ENCODE data around the gene CLCN4.

CLCN4 gene

GRCh38 chrX:10167573-10167972 lies 10.8 kb downstream of the CLCN4 start:
- no peak for DNase-seq (ENCODE audit: low read depth)

- no peak for DNase-seq (ENCODE audit: low read depth)
Measured at GRCh38 chrX:10168226-10168625, 11.5 kb downstream of the CLCN4 start.

- DNase-seq (ENCODE audit: low read depth), result no peak
Measured at GRCh38 chrX:10169175-10169574, 12.4 kb downstream of the CLCN4 start.

- no peak for DNase-seq (ENCODE audit: low read depth)
Measured at GRCh38 chrX:10171249-10171648, 14.5 kb downstream of the CLCN4 start.

GRCh38 chrX:10172877-10173276 lies 16.1 kb downstream of the CLCN4 start:
- no peak for DNase-seq (ENCODE audit: low read depth)

GRCh38 chrX:10173331-10173900 lies 16.6 kb downstream of the CLCN4 start:
- DNase-seq (ENCODE audit: low read depth), result no peak

- DNase-seq (ENCODE audit: low read depth), result no peak
Measured at GRCh38 chrX:10174051-10174450, 17.3 kb downstream of the CLCN4 start.

- no peak for DNase-seq (ENCODE audit: low read depth)
Measured at GRCh38 chrX:10174810-10175209, 18.0 kb downstream of the CLCN4 start.

- peak; percentile 27 for DNase-seq (ENCODE audit: low read depth)
Measured at GRCh38 chrX:10175319-10175871, 18.6 kb downstream of the CLCN4 start.

- DNase-seq (ENCODE audit: low read depth), result no peak
Measured at GRCh38 chrX:10176121-10177003, 19.6 kb downstream of the CLCN4 start.

GRCh38 chrX:10177004-10177396 lies 20.2 kb downstream of the CLCN4 start:
- no peak for DNase-seq (ENCODE audit: low read depth)

- DNase-seq (ENCODE audit: low read depth), result no peak
Measured at GRCh38 chrX:10177601-10178000, 20.8 kb downstream of the CLCN4 start.

GRCh38 chrX:10178866-10179463 lies 22.2 kb downstream of the CLCN4 start:
- DNase-seq (ENCODE audit: low read depth), result no peak

GRCh38 chrX:10183760-10184159 lies 27.0 kb downstream of the CLCN4 start:
- no peak for DNase-seq (ENCODE audit: low read depth)

GRCh38 chrX:10184411-10184810 lies 27.6 kb downstream of the CLCN4 start:
- no peak for DNase-seq (ENCODE audit: low read depth)

GRCh38 chrX:10186355-10186754 lies 29.6 kb downstream of the CLCN4 start:
- DNase-seq (ENCODE audit: low read depth), result no peak

GRCh38 chrX:10187421-10187820 lies 30.6 kb downstream of the CLCN4 start:
- DNase-seq (ENCODE audit: low read depth), result no peak

- DNase-seq (ENCODE audit: low read depth), result peak; percentile 71
Measured at GRCh38 chrX:10189317-10190268, 32.8 kb downstream of the CLCN4 start.

- peak; percentile 76 for DNase-seq (ENCODE audit: low read depth)
Measured at GRCh38 chrX:10190367-10190766, 33.6 kb downstream of the CLCN4 start.

GRCh38 chrX:10193587-10193986 lies 36.8 kb downstream of the CLCN4 start:
- DNase-seq (ENCODE audit: low read depth), result no peak

GRCh38 chrX:10195425-10195824 lies 38.6 kb downstream of the CLCN4 start:
- no peak for DNase-seq (ENCODE audit: low read depth)

- no peak for DNase-seq (ENCODE audit: low read depth)
Measured at GRCh38 chrX:10195947-10196346, 39.2 kb downstream of the CLCN4 start.

Measured in ELR (cell line).